ENCODE data around the gene MPZL1.

Gene MPZL1

DNA sequence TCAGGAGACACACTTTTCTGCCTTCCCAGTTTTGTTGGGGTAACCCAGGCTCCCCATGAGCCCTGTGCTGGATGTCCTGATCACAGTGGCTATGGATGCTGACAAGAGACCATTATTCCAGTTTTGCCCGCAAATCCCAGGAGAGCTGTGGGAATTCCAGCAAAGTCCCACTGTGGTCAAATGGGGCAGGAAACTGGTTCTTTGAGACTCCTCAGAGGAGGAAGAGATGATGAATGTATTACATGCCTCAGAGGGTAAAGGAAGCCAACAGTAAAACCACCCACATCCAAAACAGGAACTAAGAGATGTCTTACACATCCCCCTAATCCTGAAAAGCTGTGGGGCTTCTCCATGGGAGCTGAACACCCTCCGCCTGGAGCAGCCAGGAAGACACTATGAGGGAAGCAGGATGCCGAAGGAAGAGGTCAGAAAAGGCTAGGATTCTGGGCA is 12.8 kb upstream of the MPZL1 start:
- ATAC-seq = no peak
- TF ChIP-seq SNAI2 (CRISPR knock-in tag; IDR thresholded peaks at IDR 0.05) = no peak
- TF ChIP-seq BACH2 (CRISPR knock-in tag; IDR thresholded peaks at IDR 0.05; ENCODE audit: borderline replicate concordance) = no peak
- no peak for TF ChIP-seq ZNF8 (CRISPR knock-in tag; IDR thresholded peaks at IDR 0.05)
- TF ChIP-seq, protein P1, sequence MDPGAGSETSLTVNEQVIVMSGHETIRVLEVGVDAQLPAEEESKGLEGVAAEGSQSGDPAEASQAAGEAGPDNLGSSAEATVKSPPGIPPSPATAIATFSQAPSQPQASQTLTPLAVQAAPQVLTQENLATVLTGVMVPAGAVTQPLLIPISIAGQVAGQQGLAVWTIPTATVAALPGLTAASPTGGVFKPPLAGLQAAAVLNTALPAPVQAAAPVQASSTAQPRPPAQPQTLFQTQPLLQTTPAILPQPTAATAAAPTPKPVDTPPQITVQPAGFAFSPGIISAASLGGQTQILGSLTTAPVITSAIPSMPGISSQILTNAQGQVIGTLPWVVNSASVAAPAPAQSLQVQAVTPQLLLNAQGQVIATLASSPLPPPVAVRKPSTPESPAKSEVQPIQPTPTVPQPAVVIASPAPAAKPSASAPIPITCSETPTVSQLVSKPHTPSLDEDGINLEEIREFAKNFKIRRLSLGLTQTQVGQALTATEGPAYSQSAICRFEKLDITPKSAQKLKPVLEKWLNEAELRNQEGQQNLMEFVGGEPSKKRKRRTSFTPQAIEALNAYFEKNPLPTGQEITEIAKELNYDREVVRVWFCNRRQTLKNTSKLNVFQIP (CRISPR knock-in tag; IDR thresholded peaks at IDR 0.05; ENCODE audit: borderline replicate concordance, low read depth) = no peak
- no peak for TF ChIP-seq TCF4 (CRISPR knock-in tag; IDR thresholded peaks at IDR 0.05; ENCODE audit: borderline replicate concordance)

DNA sequence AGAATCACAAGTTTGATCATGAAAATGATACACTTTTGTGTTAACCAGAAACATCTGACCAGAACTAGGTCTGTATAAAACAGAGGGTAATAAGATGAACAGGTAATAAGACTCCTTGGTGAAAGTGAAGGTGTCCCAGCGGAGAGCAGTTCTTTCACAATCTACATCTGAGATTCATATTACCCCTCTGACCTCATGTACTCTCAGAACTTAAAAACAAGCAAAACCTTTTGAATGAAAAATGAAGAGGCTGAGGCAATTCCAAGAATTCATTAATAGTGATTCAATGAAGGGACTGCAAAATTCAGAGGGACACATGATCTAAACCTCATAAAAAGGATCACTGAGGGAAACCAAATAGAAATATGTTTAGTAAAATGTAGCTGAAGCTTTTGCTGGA is 10.9 kb upstream of the MPZL1 start:
- TF ChIP-seq, protein P2, sequence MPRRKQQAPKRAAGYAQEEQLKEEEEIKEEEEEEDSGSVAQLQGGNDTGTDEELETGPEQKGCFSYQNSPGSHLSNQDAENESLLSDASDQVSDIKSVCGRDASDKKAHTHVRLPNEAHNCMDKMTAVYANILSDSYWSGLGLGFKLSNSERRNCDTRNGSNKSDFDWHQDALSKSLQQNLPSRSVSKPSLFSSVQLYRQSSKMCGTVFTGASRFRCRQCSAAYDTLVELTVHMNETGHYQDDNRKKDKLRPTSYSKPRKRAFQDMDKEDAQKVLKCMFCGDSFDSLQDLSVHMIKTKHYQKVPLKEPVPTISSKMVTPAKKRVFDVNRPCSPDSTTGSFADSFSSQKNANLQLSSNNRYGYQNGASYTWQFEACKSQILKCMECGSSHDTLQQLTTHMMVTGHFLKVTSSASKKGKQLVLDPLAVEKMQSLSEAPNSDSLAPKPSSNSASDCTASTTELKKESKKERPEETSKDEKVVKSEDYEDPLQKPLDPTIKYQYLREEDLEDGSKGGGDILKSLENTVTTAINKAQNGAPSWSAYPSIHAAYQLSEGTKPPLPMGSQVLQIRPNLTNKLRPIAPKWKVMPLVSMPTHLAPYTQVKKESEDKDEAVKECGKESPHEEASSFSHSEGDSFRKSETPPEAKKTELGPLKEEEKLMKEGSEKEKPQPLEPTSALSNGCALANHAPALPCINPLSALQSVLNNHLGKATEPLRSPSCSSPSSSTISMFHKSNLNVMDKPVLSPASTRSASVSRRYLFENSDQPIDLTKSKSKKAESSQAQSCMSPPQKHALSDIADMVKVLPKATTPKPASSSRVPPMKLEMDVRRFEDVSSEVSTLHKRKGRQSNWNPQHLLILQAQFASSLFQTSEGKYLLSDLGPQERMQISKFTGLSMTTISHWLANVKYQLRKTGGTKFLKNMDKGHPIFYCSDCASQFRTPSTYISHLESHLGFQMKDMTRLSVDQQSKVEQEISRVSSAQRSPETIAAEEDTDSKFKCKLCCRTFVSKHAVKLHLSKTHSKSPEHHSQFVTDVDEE (CRISPR knock-in tag; IDR thresholded peaks at IDR 0.05) = no peak
- TF ChIP-seq ZFP3 (CRISPR knock-in tag; IDR thresholded peaks at IDR 0.05) (no peak), ZNF70 (CRISPR knock-in tag; IDR thresholded peaks at IDR 0.05) (no peak), ISL1 (CRISPR knock-in tag; IDR thresholded peaks at IDR 0.05) (no peak), BACH2 (CRISPR knock-in tag; IDR thresholded peaks at IDR 0.05; ENCODE audit: borderline replicate concordance) (no peak), GLIS3 (CRISPR knock-in tag; IDR thresholded peaks at IDR 0.05) (no peak), ZNF8 (CRISPR knock-in tag; IDR thresholded peaks at IDR 0.05) (no peak), OSR1 (CRISPR knock-in tag; IDR thresholded peaks at IDR 0.05) (no peak), CSDC2 (CRISPR knock-in tag; IDR thresholded peaks at IDR 0.05) (no peak)
- TF ChIP-seq, protein P3, sequence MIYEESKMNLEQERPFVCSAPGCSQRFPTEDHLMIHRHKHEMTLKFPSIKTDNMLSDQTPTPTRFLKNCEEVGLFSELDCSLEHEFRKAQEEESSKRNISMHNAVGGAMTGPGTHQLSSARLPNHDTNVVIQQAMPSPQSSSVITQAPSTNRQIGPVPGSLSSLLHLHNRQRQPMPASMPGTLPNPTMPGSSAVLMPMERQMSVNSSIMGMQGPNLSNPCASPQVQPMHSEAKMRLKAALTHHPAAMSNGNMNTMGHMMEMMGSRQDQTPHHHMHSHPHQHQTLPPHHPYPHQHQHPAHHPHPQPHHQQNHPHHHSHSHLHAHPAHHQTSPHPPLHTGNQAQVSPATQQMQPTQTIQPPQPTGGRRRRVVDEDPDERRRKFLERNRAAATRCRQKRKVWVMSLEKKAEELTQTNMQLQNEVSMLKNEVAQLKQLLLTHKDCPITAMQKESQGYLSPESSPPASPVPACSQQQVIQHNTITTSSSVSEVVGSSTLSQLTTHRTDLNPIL (CRISPR knock-in tag; IDR thresholded peaks at IDR 0.05; ENCODE audit: low read depth) = no peak
- no peak for ATAC-seq

DNA sequence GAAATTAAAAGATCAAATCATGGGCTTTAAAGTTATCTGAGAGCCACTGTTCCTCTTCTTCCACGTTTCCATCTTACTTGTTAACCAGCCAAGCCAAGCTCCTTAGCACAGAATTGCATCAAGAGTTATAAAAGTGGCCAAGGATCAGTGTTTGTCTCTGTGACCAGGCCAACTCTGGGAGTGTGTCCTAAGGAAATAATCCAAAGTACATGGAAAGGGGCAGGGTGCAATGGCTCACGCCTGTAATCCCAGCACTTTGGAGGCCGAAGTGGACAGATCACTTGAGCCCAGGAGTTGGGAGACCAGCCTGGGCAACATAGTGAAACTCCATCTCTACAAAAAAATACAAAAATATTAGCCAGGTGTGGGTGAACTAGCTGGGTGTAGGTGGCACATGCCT is 10.0 kb upstream of the MPZL1 start:
- TF ChIP-seq ZFP3 (CRISPR knock-in tag; IDR thresholded peaks at IDR 0.05) (no peak), ISL1 (CRISPR knock-in tag; IDR thresholded peaks at IDR 0.05) (no peak), ESRRG (CRISPR knock-in tag; IDR thresholded peaks at IDR 0.05) (no peak), TCF4 (CRISPR knock-in tag; IDR thresholded peaks at IDR 0.05; ENCODE audit: borderline replicate concordance) (no peak), ZFP30 (CRISPR knock-in tag; IDR thresholded peaks at IDR 0.05) (no peak), PPARA (CRISPR knock-in tag; IDR thresholded peaks at IDR 0.05; ENCODE audit: borderline replicate concordance) (no peak), CSDC2 (CRISPR knock-in tag; IDR thresholded peaks at IDR 0.05) (no peak), ARNTL (CRISPR knock-in tag; IDR thresholded peaks at IDR 0.05; ENCODE audit: borderline replicate concordance, low read depth) (no peak), ZC3H10 (CRISPR knock-in tag; IDR thresholded peaks at IDR 0.05) (no peak), SNAI2 (CRISPR knock-in tag; IDR thresholded peaks at IDR 0.05) (no peak), TOX (CRISPR knock-in tag; IDR thresholded peaks at IDR 0.05; ENCODE audit: borderline replicate concordance) (no peak), ZNF565 (CRISPR knock-in tag; conservative IDR thresholded peaks at IDR 0.05; ENCODE audit: low read depth) (no peak), OSR1 (CRISPR knock-in tag; IDR thresholded peaks at IDR 0.05) (no peak), GLIS3 (CRISPR knock-in tag; IDR thresholded peaks at IDR 0.05) (no peak)
- TF ChIP-seq, protein P2 (CRISPR knock-in tag; IDR thresholded peaks at IDR 0.05) = no peak
- TF ChIP-seq, protein P4, sequence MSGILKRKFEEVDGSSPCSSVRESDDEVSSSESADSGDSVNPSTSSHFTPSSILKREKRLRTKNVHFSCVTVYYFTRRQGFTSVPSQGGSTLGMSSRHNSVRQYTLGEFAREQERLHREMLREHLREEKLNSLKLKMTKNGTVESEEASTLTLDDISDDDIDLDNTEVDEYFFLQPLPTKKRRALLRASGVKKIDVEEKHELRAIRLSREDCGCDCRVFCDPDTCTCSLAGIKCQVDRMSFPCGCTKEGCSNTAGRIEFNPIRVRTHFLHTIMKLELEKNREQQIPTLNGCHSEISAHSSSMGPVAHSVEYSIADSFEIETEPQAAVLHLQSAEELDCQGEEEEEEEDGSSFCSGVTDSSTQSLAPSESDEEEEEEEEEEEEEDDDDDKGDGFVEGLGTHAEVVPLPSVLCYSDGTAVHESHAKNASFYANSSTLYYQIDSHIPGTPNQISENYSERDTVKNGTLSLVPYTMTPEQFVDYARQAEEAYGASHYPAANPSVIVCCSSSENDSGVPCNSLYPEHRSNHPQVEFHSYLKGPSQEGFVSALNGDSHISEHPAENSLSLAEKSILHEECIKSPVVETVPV (CRISPR knock-in tag; IDR thresholded peaks at IDR 0.05) = no peak
- TF ChIP-seq, protein P1 (CRISPR knock-in tag; IDR thresholded peaks at IDR 0.05; ENCODE audit: borderline replicate concordance, low read depth) = no peak
- TF ChIP-seq, protein P5, sequence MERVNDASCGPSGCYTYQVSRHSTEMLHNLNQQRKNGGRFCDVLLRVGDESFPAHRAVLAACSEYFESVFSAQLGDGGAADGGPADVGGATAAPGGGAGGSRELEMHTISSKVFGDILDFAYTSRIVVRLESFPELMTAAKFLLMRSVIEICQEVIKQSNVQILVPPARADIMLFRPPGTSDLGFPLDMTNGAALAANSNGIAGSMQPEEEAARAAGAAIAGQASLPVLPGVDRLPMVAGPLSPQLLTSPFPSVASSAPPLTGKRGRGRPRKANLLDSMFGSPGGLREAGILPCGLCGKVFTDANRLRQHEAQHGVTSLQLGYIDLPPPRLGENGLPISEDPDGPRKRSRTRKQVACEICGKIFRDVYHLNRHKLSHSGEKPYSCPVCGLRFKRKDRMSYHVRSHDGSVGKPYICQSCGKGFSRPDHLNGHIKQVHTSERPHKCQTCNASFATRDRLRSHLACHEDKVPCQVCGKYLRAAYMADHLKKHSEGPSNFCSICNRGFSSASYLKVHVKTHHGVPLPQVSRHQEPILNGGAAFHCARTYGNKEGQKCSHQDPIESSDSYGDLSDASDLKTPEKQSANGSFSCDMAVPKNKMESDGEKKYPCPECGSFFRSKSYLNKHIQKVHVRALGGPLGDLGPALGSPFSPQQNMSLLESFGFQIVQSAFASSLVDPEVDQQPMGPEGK (CRISPR knock-in tag; IDR thresholded peaks at IDR 0.05; ENCODE audit: borderline replicate concordance) = no peak
- TF ChIP-seq, protein P3 (CRISPR knock-in tag; IDR thresholded peaks at IDR 0.05; ENCODE audit: low read depth) = no peak
- ATAC-seq = no peak
